Regular cardiac myocyte (primary cell): ENCODE data around the gene CHADL. TPM values are rescaled to one million over a fixed set of nuclear protein-coding genes. Genes with fewer than 3 reads are reported as not detected.

Experiments used
- total RNA-seq: library from RNA; depleted of rRNA; stranded (reverse); fragments of >200 nt; gene quantifications from 2 replicates; pipeline ENCODE4 v1.2.3, GENCODE V29; 2014

The CHADL gene
- 0.96 and 1.4 TPM in 2 replicates for total RNA-seq

GRCh38 chr22:41240377-41241132, at the start of gene CHADL:
TSS of gene CHADL (minus strand) at chr22:41240931. CDS start at chr22:41240881, 50 bp downstream.

DNA sequence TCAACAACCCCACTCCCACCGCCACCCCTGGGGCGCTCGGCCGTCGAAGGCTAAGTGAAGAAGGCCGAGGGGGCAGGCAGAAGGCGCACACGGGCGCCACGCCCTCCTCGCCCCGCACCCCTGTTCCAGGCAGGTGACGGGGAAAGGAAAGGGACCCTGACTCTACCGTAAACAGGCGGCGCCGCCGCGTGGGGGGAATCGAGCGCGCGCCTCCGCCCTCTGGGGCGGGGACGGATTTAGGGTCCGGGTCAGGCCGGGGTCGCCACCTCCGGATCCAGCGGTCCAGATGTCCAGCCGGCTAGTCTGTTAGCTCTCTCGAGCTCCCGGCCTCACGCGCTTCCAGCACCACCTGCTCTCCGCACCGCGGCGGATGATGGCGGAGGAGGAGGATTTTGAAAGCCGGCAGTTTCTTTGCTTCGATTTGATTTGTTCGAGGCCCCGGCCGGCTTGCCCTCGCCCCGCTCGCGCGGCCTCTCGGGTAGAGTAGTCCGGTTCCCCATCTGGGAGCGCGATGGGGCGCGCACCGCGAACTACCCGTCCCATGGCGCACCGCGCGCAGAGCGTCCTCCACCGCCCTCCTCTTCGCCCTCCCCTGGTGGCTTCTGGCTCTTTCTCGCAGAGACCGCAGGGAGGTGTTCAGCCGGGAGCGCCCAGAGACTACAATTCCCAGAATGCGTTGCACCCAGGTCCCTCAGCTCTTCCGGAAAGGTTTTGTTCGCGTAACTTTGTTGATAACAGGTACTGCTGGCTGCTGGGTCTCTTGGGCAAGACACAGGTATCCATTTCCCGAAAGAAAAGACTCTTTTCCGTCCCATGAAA, 45.3 kb upstream of the CHADL start, which contains the start of gene RANGAP1:
TSS of gene RANGAP1 (minus strand) at position 368 of the 819 bp plus-strand sequence. CDS start 5,143 bp downstream, outside the sequence.

DNA sequence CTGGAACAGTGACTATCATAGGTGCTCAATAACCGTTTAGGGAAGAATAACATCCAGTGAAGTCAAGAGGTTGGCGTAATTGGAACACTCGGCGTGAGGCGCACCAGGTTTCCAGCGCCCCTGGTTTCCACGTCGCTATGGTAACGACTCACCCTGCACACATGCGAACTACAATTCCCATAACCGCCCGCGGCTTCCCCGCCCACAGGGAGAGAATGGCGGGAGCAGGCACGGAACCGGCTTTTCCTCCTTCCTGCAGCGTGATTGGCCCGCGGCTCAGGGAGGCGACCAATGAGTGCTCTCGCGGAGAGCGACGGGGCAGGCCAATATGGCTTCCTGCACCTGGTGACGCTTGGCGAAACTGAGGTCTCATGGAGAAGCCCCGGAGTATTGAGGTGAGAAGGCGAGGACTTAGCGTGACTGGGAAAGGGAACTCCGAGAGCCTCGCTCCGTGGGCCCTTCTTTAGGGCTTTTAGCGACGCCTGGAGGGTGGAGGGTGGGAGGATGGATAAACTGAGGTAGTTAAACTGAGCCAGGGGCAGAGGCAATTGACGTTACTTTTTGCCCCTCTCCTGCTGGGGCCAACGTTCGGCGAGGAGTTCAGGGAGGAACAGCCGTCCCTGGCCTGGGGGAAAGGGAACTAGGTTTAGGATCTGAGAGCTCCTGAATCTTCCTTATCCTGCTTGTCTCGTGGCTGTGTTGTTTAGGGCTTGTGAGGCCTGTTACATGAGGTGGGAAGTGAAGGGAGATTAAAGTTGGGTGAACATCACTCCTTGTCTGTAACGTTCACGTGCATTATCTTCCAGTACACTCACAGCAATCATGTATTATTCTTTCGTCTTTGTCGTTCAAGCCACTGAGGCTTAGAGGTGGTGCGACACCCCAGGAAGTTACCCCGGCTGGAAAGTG, 35.5 kb downstream of the CHADL start, which contains the start of gene L3MBTL2:
TSS of gene L3MBTL2 (plus strand) at position 321 of the 909 bp plus-strand sequence. CDS start at position 372, 51 bp downstream.

Other genes with a start within 250 kb of the CHADL start
- 19.4 and 24.8 TPM in 2 replicates for gene EP300, start 148.3 kb downstream of the CHADL start, total RNA-seq
- 12.4 and 28.2 TPM in 2 replicates for gene L3MBTL2, start 35.6 kb downstream of the CHADL start, total RNA-seq
- 56.9 and 184 TPM in 2 replicates for gene RANGAP1, start 45.3 kb upstream of the CHADL start, total RNA-seq
- gene ZC3H7B, start 60.6 kb upstream of the CHADL start, total RNA-seq = 47.9 and 56.4 TPM in 2 replicates
- 3.6 and 7.0 TPM in 2 replicates for gene TEF, start 141.0 kb upstream of the CHADL start, total RNA-seq
- gene TOB2, start 205.9 kb upstream of the CHADL start, total RNA-seq = 9.0 and 19.9 TPM in 2 replicates
- 47.6 and 93.9 TPM in 2 replicates for gene PHF5A, start 227.8 kb upstream of the CHADL start, total RNA-seq
- 57.5 and 103 TPM in 2 replicates for gene ACO2, start 228.2 kb upstream of the CHADL start, total RNA-seq